Activated CD8-positive, alpha-beta T cell treated with anti-CD3 and anti-CD28 coated beads for 36 hours (primary cell): ENCODE measurements around the gene CLSTN2. TPM values are rescaled to one million over a fixed set of nuclear protein-coding genes. Genes with fewer than 3 reads are reported as not detected.

Experiments used
- ATAC-seq: fragments of 200-7000 bp; cut with Tn5 transposase; one replicate; pipeline ENCODE4 v1.10.0; 2021; ENCODE audit warnings: mild to moderate bottlenecking, moderate library complexity
- CTCF ChIA-PET: fragments of 350-600 bp; sonication (Branson Sonifier 250); formaldehyde crosslinking; loops from one replicate; lab custom pipeline; 2021; ENCODE audit warnings: antibody characterized with exemption; lab: Charles Lee
- POLR2A ChIA-PET: fragments of 350-600 bp; sonication (Branson Sonifier 250); formaldehyde crosslinking; loops from one replicate; lab custom pipeline; 2021; ENCODE audit warnings: antibody characterized with exemption; lab: Charles Lee
- DNase-seq: peaks from one replicate; pipeline ENCODE4 v3.0.0-alpha.2; 2020
- H3K27ac Mint-ChIP-seq: one replicate; pipeline ENCODE4 v1.8.0; 2021; ENCODE audit warnings: mild to moderate bottlenecking, mixed read lengths
- H3K27me3 Mint-ChIP-seq: one replicate; pipeline ENCODE4 v1.8.0; 2021; ENCODE audit warnings: mixed read lengths
- H3K36me3 Mint-ChIP-seq: one replicate; pipeline ENCODE4 v1.8.0; 2021; ENCODE audit warnings: low read depth, mixed read lengths
- H3K4me1 Mint-ChIP-seq: one replicate; pipeline ENCODE4 v1.8.0; 2021; ENCODE audit warnings: low read depth, mixed read lengths
- H3K4me3 Mint-ChIP-seq: one replicate; pipeline ENCODE4 v1.8.0; 2021; ENCODE audit warnings: mild to moderate bottlenecking, moderate library complexity, mixed read lengths
- H3K9me3 Mint-ChIP-seq: one replicate; pipeline ENCODE4 v1.8.0; 2021; ENCODE audit warnings: mixed read lengths
- intact Hi-C: fragments of 100-400 bp; cut with micrococcal nuclease; formaldehyde crosslinking; loops from one replicate; pipeline ENCODE4 v1.10.0; 2022
- total RNA-seq, 2 experiments: library from RNA; stranded (reverse); gene quantifications; one replicate each; pipeline ENCODE4 v1.2.3, GENCODE V29; 2021
- TF ChIP-seq, protein P1 (sequence below): fragments of 200-600 bp; IDR thresholded peaks from one replicate; pipeline ENCODE4 v1.8.0; 2022; ENCODE audit warnings: antibody characterized with exemption, mild to moderate bottlenecking

The CLSTN2 gene
- total RNA-seq, 2 experiments from 2014 or later: not detected

GRCh38 chr3:140540262-140540661 lies 605.3 kb downstream of the CLSTN2 start:
- ChIA-PET POLR2A (no interaction called here), CTCF (no interaction called here)
- Mint-ChIP-seq H3K9me3 (no peaks in the 10 kb centered on the region), H3K27me3 (no peaks in the 10 kb centered on the region), H3K27ac (no peak overlapping the region), H3K4me3 (no peak overlapping the region), H3K4me1 (no peaks in the 10 kb centered on the region), H3K36me3 (no peaks in the 10 kb centered on the region)
- no peak for ATAC-seq
- no peak for DNase-seq
- intact Hi-C loops: no loop called here
- TF ChIP-seq, protein P1, sequence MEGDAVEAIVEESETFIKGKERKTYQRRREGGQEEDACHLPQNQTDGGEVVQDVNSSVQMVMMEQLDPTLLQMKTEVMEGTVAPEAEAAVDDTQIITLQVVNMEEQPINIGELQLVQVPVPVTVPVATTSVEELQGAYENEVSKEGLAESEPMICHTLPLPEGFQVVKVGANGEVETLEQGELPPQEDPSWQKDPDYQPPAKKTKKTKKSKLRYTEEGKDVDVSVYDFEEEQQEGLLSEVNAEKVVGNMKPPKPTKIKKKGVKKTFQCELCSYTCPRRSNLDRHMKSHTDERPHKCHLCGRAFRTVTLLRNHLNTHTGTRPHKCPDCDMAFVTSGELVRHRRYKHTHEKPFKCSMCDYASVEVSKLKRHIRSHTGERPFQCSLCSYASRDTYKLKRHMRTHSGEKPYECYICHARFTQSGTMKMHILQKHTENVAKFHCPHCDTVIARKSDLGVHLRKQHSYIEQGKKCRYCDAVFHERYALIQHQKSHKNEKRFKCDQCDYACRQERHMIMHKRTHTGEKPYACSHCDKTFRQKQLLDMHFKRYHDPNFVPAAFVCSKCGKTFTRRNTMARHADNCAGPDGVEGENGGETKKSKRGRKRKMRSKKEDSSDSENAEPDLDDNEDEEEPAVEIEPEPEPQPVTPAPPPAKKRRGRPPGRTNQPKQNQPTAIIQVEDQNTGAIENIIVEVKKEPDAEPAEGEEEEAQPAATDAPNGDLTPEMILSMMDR: no peak

DNA sequence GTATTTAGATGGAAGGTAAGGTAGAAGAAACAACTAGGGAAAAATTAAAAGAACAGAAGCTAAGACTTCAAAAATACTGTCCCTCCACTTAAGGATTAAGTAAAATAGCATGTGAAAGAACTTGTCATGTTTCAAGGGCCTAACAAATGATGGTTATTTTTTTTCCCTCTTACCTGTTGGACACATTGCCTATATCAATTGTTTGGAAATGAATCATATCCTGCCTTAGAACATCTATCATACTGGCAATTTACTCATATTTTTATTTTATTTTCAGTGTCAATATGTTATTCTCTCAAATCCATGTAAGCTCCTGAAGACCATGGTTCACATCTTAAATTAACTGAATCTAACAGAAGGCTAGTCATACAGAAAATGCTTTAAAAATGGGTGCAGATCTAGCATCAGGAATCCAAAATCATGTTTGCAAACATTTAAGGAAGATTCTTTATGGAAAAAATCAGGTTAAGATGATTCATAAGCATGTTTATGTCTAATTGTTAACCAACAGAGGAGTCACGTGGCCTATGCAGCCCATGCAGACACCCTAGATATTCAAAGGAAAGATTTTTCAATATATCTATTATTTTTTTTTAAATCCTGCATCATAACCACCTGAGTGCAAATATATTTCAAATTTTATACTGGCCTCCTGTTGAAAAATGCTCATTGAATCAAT lies 607.1 kb downstream of the CLSTN2 start:
- Mint-ChIP-seq H3K9me3 (no peaks in the 10 kb centered on the region), H3K4me1 (no peaks in the 10 kb centered on the region), H3K4me3 (no peak overlapping the region), H3K27ac (no peak overlapping the region), H3K36me3 (no peaks in the 10 kb centered on the region), H3K27me3 (no peaks in the 10 kb centered on the region)
- TF ChIP-seq, protein P1: no peak
- ChIA-PET POLR2A (no interaction called here), CTCF (no interaction called here)
- ATAC-seq: no peak
- intact Hi-C loops: no loop called here
- no peak for DNase-seq

- H3K27ac Mint-ChIP-seq: no peak overlapping the region
- CTCF ChIA-PET: no interaction called here
- no peaks in the 10 kb centered on the region for H3K9me3 Mint-ChIP-seq
Measured at GRCh38 chr3:140545197-140545596, 610.2 kb downstream of the CLSTN2 start.

GRCh38 chr3:140545756-140546155 lies 610.8 kb downstream of the CLSTN2 start:
- Mint-ChIP-seq H3K4me3 (no peak overlapping the region), H3K27ac (no peak overlapping the region), H3K4me1 (no peaks in the 10 kb centered on the region), H3K9me3 (no peaks in the 10 kb centered on the region), H3K27me3 (no peaks in the 10 kb centered on the region), H3K36me3 (no peaks in the 10 kb centered on the region)
- intact Hi-C loops: no loop called here
- TF ChIP-seq, protein P1: no peak
- ChIA-PET CTCF (no interaction called here), POLR2A (no interaction called here)
- ATAC-seq (no peak), DNase-seq (no peak)

More at GRCh38 chr3:140545197-140545596, 610.2 kb downstream of the CLSTN2 start:
- no peak overlapping the region for H3K4me3 Mint-ChIP-seq
- POLR2A ChIA-PET: no interaction called here
- H3K4me1 Mint-ChIP-seq: no peaks in the 10 kb centered on the region
- ATAC-seq (no peak), DNase-seq (no peak)
- H3K36me3 Mint-ChIP-seq: no peaks in the 10 kb centered on the region
- TF ChIP-seq, protein P1: no peak
- H3K27me3 Mint-ChIP-seq: no peaks in the 10 kb centered on the region
- intact Hi-C loops: no loop called here

- intact Hi-C loops: no loop called here
- Mint-ChIP-seq H3K27ac (no peak overlapping the region), H3K4me3 (no peak overlapping the region), H3K27me3 (no peaks in the 10 kb centered on the region), H3K9me3 (no peaks in the 10 kb centered on the region), H3K36me3 (no peaks in the 10 kb centered on the region), H3K4me1 (no peaks in the 10 kb centered on the region)
- ATAC-seq (no peak), DNase-seq (no peak)
- ChIA-PET POLR2A (no interaction called here), CTCF (no interaction called here)
- TF ChIP-seq, protein P1: no peak
Measured at GRCh38 chr3:140546649-140547048, 611.7 kb downstream of the CLSTN2 start.
